DMS153 treated with DMSO at 0.1 percent for 48 hours (cell line): ENCODE measurements around the gene DNMT3B.
A peak's percentile ranks its signal among the peaks of the same experiment; 100 is the strongest.
"Not testable (repeated sequence)": the region's sequence is repeated elsewhere in the genome, so short reads cannot be mapped to it uniquely, and the experiment has no call there.

Experiments
- DNase-seq: peaks from one replicate; lab custom pipeline; 2025; ENCODE audit not compliant: unreplicated experiment; lab: John Stamatoyannopoulos, UW

Gene DNMT3B

DNA sequence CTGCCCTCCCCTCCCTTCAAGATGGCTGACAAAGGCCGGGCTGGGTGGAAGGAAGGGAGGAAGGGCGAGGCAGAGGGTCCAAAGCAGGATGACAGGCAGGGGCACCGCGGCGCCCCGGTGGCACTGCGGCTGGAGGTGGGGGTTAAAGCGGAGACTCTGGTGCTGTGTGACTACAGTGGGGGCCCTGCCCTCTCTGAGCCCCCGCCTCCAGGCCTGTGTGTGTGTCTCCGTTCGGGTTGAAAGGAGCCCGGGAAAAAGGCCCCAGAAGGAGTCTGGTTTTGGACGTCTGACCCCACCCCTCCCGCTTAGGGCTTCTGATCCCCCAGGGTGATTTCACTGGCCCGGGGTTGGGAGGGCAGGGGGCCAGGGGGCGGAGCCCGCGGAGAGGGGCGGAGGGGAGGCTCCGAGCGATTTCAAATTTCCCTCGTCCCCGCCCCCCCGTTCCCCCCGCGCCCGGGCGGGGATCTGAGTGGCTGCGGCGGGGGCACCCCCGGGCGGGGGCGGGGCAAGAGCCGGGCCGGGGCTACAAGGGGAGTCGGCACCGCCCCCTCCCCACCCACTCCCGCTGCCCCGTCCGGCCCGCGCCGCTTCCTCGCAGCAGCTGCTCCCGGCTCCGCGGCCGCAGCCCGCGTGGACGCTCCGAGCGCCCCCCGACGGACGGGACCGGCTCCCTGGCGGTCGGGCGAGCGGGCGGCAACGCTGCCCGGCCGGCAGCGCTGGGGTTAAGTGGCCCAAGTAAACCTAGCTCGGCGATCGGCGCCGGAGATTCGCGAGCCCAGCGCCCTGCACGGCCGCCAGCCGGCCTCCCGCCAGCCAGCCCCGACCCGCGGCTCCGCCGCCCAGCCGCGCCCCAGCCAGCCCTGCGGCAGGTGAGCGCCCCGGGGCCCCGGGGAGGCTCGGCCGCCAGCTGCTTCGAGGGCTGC lies at the start of gene DNMT3B:
DNMT3B (plus strand) TSS at position 555 of the 923 bp plus-strand sequence. CDS start 17,939 bp downstream, outside the sequence.
- peak; percentile 69 for DNase-seq

GRCh38 chr20:32718749-32719348 lies 43.3 kb upstream of the DNMT3B start:
- DNase-seq, result no peak

GRCh38 chr20:32727683-32728082 lies 34.5 kb upstream of the DNMT3B start:
- DNase-seq, result no peak

- DNase-seq, result not testable (repeated sequence)
Measured at GRCh38 chr20:32728435-32728834, 33.8 kb upstream of the DNMT3B start.

DNA sequence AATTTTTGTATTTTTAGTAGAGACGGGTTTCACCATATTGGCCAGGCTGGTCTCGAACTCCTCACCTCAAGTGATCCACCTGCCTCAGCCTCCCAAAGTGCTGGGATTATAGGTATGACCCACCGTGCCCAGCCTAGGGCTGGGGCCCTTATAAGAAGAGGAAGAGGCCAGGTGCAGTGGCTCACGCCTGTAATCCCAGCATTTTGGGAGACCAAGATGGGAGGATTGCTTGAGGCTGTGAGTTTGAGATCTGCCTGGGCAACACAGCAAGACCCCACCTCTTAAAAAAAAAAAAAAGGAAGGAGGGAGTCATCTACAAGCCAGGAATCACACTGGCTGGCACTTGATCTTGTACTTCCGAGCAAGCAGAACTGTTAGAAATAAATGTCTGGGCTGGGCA lies 32.9 kb upstream of the DNMT3B start:
- DNase-seq, result not testable (repeated sequence)

DNA sequence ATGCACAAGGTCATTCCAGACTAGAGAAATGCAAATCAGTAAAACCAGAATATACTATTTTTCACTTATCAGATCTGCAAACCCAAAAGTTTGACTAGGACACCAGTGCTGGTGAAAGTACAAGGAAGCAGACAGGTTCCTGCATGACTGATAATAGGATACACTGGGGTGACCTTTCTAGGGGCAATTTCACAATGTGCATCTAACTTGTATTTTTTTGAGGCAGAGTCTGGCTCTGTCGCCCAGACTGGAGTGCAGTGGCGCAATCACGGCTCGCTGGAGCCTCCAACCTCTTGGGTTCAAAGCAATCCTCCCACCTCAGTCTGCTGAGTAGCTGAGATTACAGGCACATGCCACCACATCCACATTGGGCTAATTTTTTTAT lies 30.3 kb upstream of the DNMT3B start:
- no peak for DNase-seq

- DNase-seq, result no peak
Measured at GRCh38 chr20:32737371-32738223, 24.6 kb upstream of the DNMT3B start.

GRCh38 chr20:32741151-32741550 lies 21.0 kb upstream of the DNMT3B start:
- no peak for DNase-seq

GRCh38 chr20:32742322-32743236 lies 19.6 kb upstream of the DNMT3B start:
- no peak for DNase-seq

GRCh38 chr20:32743237-32744112 lies 18.7 kb upstream of the DNMT3B start, which contains the start of gene COMMD7:
TSS of gene COMMD7 (minus strand) at chr20:32743467. CDS start at chr20:32743391, 76 bp downstream.
- DNase-seq, result peak; percentile 40

DNA sequence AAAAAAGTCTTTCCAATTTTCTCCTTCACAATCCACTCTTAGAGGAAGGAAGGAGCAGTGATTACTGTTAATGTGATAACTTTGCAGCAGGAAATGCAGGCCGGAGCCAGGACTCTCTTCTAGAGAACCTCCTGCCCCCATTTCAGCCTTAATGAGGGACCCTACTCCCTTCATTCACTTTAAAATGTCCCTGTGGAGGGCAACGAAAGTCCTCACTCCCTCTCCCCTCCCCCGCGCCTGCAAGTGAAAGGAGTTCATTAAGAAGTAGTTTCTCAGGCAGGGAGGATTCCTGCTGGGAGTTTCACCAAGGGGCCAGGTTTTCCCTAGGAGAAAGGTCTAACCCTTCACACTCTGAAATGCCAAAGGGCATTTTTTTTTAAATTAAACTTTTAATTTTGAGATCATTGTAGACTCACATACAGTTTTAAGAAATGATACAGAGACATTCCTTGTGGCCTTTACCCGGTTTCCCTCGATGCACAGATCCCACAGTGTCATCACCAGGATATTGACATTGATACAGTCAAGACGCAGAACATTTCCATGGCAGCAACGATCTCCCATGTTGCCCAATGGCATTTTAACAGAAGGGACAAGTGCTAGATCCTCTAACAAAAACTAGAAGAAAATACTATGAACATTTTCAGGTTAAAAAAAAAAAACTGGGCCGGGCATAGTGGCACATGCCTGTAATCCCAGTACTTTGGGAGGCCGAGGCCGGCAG lies 12.1 kb upstream of the DNMT3B start:
- no peak for DNase-seq

DNA sequence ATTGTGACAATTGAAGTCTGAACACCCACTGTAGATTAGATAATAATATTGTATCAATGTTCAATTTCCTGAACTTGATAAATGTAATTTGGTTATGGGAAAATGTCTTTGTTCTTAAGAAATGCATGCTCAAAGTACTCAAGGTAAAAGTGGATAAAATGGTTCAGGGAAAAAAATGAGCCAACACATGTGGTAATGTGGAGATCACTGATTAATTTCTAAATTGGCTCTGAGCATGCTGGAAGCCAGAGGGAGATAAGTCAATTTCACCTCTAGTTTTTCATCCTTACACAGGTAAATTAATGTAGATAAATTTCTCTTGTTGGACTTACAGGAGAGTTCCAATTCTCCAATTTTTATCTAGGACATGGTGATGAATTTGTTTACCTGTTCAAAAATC lies 10.9 kb upstream of the DNMT3B start:
- DNase-seq, result no peak

DNA sequence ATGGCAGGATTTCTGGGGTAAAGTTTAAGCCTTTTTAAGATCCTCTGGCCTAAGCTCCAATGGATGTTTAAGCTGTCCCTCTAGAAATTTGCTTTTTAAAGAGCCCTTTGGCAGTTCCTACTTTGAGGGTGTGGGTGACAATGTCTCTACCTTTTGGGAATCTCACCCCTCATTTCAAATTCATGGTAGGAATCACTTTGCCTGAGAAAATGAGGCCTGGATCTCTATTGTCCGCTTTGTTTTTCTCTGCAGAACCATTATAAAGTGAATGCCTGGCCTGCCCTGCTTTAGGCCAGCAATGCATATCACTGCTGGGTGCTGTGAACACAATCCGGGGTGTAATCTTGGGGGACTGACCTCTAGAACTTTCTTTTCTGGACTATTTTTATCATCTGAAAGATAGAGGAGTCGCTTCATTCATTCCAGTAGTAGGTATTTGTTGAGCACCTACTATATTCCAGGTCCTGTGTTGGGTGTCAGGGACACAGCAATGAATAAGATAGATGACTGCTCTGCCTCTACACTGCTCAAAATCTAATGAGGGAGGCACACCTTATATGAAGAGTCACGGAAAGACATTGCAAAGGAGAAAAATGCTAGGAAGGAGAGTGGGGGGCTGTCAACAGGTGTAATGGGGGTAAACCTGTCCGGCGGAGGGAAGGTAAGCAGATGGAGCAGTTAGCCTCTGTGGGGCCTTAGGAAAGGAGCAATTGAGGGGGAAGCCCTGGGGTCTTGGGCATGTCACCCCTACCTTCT lies 10.3 kb upstream of the DNMT3B start:
- DNase-seq, result no peak

- no peak for DNase-seq
Measured at GRCh38 chr20:32752458-32753250, 9.5 kb upstream of the DNMT3B start.

DNA sequence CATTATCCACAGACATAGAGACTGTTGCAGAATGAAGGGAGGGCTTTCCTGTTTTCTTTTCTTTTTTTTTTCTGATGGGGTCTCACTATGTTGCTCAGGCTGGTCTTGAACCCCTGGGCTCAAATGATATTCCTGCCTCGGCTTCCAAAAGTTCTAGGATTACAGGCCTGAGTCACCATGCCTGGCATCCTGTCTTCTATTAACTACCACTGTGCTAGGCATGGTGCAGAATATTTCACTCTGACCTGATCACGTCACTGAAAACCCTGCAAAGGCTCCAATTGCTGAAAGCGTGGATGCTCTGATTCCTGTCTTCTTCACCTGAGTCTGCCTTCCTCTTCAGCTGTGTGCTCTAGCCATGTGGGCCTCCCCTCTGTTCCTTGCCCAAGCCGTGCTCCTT lies 8.5 kb upstream of the DNMT3B start:
- no peak for DNase-seq

DNA sequence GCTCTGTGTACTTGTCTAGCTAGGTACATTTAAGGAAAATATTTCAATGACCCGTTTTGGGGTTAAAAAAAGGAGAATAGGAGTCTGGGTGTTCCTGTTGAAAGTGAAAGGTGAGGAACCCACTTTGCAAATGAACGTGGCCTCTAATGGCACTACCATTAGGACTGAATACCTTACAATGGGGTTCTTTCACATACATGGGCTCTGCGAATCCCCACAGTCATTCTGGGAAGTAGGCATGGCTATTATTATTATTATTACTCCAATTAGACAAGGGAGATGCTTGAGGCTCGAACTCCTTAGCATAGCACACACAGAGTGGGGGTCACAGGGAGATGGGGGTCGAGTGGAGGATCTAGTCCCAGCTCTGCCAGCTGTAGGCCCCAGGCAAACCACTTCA lies 6.0 kb upstream of the DNMT3B start:
- no peak for DNase-seq

GRCh38 chr20:32761417-32761830 lies 761 bp upstream of the DNMT3B start:
- DNase-seq, result no peak
